ENCODE measurements around the gene CHRNA10.

DNA sequence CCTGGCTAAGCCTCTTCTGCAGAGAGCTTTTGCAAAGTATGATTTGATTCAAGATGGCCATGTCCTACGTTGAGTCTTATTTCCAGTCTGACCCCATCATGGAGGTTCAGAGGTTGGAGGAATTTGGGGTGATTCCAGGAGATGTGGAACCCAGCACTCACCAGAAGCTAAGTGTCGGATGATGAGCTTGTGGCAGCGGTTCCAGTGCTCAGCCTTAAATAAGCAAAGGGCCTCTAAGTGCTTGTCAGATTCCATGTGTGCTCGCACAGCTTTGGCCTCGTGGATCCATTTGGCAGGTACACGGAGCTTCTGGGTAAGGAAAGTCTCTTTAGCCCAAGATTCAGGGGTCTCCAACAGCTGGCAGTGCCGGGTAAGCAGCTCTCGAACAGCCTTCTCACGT, 11.9 kb upstream of the CHRNA10 start:
- TF ChIP-seq, protein P1, sequence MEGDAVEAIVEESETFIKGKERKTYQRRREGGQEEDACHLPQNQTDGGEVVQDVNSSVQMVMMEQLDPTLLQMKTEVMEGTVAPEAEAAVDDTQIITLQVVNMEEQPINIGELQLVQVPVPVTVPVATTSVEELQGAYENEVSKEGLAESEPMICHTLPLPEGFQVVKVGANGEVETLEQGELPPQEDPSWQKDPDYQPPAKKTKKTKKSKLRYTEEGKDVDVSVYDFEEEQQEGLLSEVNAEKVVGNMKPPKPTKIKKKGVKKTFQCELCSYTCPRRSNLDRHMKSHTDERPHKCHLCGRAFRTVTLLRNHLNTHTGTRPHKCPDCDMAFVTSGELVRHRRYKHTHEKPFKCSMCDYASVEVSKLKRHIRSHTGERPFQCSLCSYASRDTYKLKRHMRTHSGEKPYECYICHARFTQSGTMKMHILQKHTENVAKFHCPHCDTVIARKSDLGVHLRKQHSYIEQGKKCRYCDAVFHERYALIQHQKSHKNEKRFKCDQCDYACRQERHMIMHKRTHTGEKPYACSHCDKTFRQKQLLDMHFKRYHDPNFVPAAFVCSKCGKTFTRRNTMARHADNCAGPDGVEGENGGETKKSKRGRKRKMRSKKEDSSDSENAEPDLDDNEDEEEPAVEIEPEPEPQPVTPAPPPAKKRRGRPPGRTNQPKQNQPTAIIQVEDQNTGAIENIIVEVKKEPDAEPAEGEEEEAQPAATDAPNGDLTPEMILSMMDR (IDR thresholded peaks at IDR 0.05): no peak
- no peak for TF ChIP-seq POLR2A (IDR thresholded peaks at IDR 0.05)

Data from thyroid gland (tissue), 4 donors.